Neural cell (in vitro differentiated cells): ENCODE results near the gene JDP2.

Experiments
- CTCF ChIP-seq: fragments of 450-650 bp; IDR thresholded peaks from 2 replicates; pipeline ENCODE4 v1.5.1; 2014; ENCODE audit warnings: antibody characterized with exemption, mild to moderate bottlenecking, moderate library complexity; ENCODE audit not compliant: poor library complexity, severe bottlenecking
- POLR2AphosphoS5 ChIP-seq: IDR thresholded peaks from 2 replicates; pipeline ENCODE4 v1.6.1; 2012
- REST ChIP-seq: IDR thresholded peaks from 2 replicates; pipeline ENCODE4 v1.6.1; 2012; ENCODE audit warnings: borderline replicate concordance

GRCh38 chr14:75486318-75486717, 58.5 kb downstream of the JDP2 start:
- no peak for TF ChIP-seq POLR2AphosphoS5
- TF ChIP-seq CTCF: no peak
- no peak for TF ChIP-seq REST
